NOMO-1 (cell line): Measurements from ENCODE around the gene MUC22.
"Not testable (repeated sequence)": the region's sequence is repeated elsewhere in the genome, so short reads cannot be mapped to it uniquely, and the experiment has no call there.

Source experiments
- DNase-seq, 2 experiments: peaks; one replicate each; lab custom pipeline; 2025; ENCODE audit not compliant: unreplicated experiment in 2 of 2; lab: John Stamatoyannopoulos, UW

Gene MUC22

GRCh38 chr6:31035862-31036497, 25.7 kb downstream of the MUC22 start:
- peak in 1 of 2 experiments; percentile 33 for DNase-seq

- DNase-seq, result no peak
Measured at GRCh38 chr6:31037169-31037568, 26.9 kb downstream of the MUC22 start.

GRCh38 chr6:31037682-31038081, 27.4 kb downstream of the MUC22 start:
- no peak for DNase-seq

- DNase-seq, result peak; percentile 16 to 45
Measured at GRCh38 chr6:31038559-31038958, 28.3 kb downstream of the MUC22 start.

GRCh38 chr6:31040801-31041200, 30.5 kb downstream of the MUC22 start:
- DNase-seq, result no peak

- DNase-seq, result no peak
Measured at GRCh38 chr6:31041372-31041974, 31.2 kb downstream of the MUC22 start.

- DNase-seq, result peak; percentile 35 to 63
Measured at GRCh38 chr6:31042806-31043205, 32.5 kb downstream of the MUC22 start.

- no peak for DNase-seq
Measured at GRCh38 chr6:31048099-31048498, 37.8 kb downstream of the MUC22 start.

GRCh38 chr6:31049518-31049917, 39.2 kb downstream of the MUC22 start:
- DNase-seq, result no peak

GRCh38 chr6:31053187-31053586, 42.9 kb downstream of the MUC22 start:
- DNase-seq, result not testable (repeated sequence)

- no peak for DNase-seq
Measured at GRCh38 chr6:31053873-31054272, 43.6 kb downstream of the MUC22 start.

GRCh38 chr6:31055441-31055840, 45.2 kb downstream of the MUC22 start:
- DNase-seq, result no peak

GRCh38 chr6:31057426-31058003, 47.2 kb downstream of the MUC22 start:
- no peak for DNase-seq

GRCh38 chr6:31058128-31058894, 48.0 kb downstream of the MUC22 start:
- DNase-seq, result peak in 1 of 2 experiments; percentile 69

GRCh38 chr6:31060145-31060544, 49.9 kb downstream of the MUC22 start:
- no peak for DNase-seq

- DNase-seq, result no peak
Measured at GRCh38 chr6:31063906-31064435, 53.7 kb downstream of the MUC22 start.

GRCh38 chr6:31065556-31065955, 55.3 kb downstream of the MUC22 start:
- DNase-seq, result no peak

- DNase-seq, result not testable (repeated sequence)
Measured at GRCh38 chr6:31067028-31067427, 56.8 kb downstream of the MUC22 start.

- not testable (repeated sequence) for DNase-seq
Measured at GRCh38 chr6:31067891-31068668, 57.8 kb downstream of the MUC22 start.

- peak; percentile 52 to 73 for DNase-seq
Measured at GRCh38 chr6:31068669-31069340, 58.5 kb downstream of the MUC22 start.
